Breast epithelium (tissue), 4 donors: ENCODE results near the gene P3H4. TPM values are rescaled to one million over a fixed set of nuclear protein-coding genes. Genes with fewer than 3 reads are reported as not detected.
A peak's percentile ranks its signal among the peaks of the same experiment; 100 is the strongest.
"Not testable (repeated sequence)": the region's sequence is repeated elsewhere in the genome, so short reads cannot be mapped to it uniquely, and the experiment has no call there.

ENCODE experiments used
- DNase-seq, 2 donors: peaks; one replicate each; pipeline ENCODE4 v3.0.0-alpha.2; 2019; ENCODE audit warnings: low spot score in 2 of 2
- H3K27ac ChIP-seq, 2 donors: fragments of 200-600 bp; sonication (generic) in 1 of 2; one replicate each; pipeline ENCODE4 v1.5.1; 2016 to 2019; ENCODE audit warnings: mild to moderate bottlenecking in 1 of 2
- H3K27me3 ChIP-seq, 2 donors: fragments of 200-600 bp; sonication (generic) in 1 of 2; one replicate each; pipeline versions ENCODE4 v1.5.1 to v1.6.0; 2017 to 2019; ENCODE audit warnings: control low read depth in 1 of 2, mild to moderate bottlenecking in 1 of 2
- H3K36me3 ChIP-seq: fragments of 200-600 bp; one replicate; pipeline ENCODE4 v1.5.1; 2019
- H3K4me1 ChIP-seq, 2 donors: fragments of 200-600 bp; sonication (generic); one replicate each; pipeline ENCODE4 v1.5.1; 2016 to 2019; ENCODE audit warnings: control low read depth in 1 of 2
- H3K4me3 ChIP-seq, 3 donors: fragments of 200-600 bp; sonication (generic); 1 replicate in 2 of 3; 2 replicates in 1 of 3; pipeline ENCODE4 v1.5.1; 2016 to 2019; ENCODE audit warnings: mild to moderate bottlenecking in 3 of 3, moderate library complexity in 2 of 3
- H3K9me3 ChIP-seq, 2 donors: fragments of 200-600 bp; sonication (generic) in 1 of 2; one replicate each; pipeline ENCODE4 v1.5.1; 2016 to 2019; ENCODE audit warnings: control low read depth in 1 of 2
- POLR2A ChIP-seq: fragments of 450-650 bp; IDR thresholded peaks from one replicate; pipeline ENCODE4 v1.6.1; 2016; ENCODE audit warnings: antibody characterized with exemption, mild to moderate bottlenecking, moderate library complexity
- POLR2AphosphoS5 ChIP-seq, 3 donors: sonication (generic); formaldehyde crosslinking; IDR thresholded peaks; one replicate each; pipeline ENCODE4 v1.6.1; 2017; ENCODE audit warnings: antibody characterized with exemption in 3 of 3
- intact Hi-C: fragments of 100-400 bp; cut with DNase I; formaldehyde crosslinking; loops from one replicate; pipeline ENCODE4 v1.15.1; 2023; ENCODE audit warnings: low total_unique reads
- total RNA-seq, 3 donors: library from RNA; depleted of rRNA; stranded (reverse); fragments of >200 nt; gene quantifications; one replicate each; pipeline ENCODE4 v1.1.0, GENCODE V29; 2016
- TF ChIP-seq, protein P1 (sequence below), 3 donors: fragments of 450-650 bp; IDR thresholded peaks; one replicate each; pipeline ENCODE4 v1.5.1; 2016 to 2017; ENCODE audit warnings: antibody characterized with exemption in 3 of 3, mild to moderate bottlenecking in 3 of 3, moderate library complexity in 3 of 3

The P3H4 gene
- total RNA-seq, 3 donors from 2014 or later: 6.2 to 19.0 (median 14.9) TPM

DNA sequence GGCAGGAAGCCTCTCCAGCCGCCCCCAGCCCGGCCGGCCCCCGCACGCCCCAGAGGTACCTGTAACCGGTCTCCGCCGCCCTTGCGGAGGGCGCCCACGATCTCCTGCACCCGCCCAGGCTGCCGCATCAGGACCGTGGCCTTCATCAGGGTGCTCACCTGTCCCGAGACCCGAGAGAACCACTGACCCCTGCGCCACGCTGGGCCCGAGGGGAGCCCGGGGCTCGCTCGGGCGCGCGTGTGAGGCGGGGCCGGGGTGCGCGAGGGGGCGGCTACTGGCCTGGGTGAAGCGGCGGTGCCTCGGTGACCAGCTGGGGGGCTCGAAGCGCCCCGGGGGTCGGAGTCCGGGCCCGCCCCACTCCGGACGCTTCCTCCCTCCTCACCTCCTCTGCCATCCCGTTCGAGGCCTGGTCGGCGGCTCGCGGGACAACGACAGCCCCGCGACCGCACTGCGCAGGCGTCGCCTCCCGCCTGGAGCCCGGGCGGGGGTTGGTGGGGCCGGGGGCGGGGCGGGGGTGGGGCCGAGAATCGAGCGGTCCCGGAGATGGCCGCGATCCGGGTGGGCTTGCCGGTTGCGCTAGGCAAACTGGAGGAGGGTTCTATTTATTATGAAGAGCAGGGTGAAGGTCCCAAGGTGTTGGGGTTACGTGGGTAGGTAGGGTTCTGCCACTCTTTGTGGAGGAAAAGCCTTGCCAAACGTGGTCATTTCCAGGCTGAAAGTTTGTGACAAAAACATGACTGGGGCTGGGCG lies 24.2 kb upstream of the P3H4 start, which contains the start of gene NT5C3B:
TSS of gene NT5C3B (minus strand) at position 433 of the 750 bp plus-strand sequence. CDS start at position 394, 39 bp downstream.
- DNase-seq: peak in 1 of 2 donors; percentile 46
- Histone ChIP-seq H3K27me3 (no peaks in the 10 kb centered on the region), H3K36me3 (no peaks in the 10 kb centered on the region), H3K27ac (peak within 1 kb of the TSS; percentile 83 to 90), H3K9me3 (no peaks in the 10 kb centered on the region), H3K4me3 (peak within 1 kb of the TSS; percentile 90 to 94 (median 94)), H3K4me1 (no peaks in the 10 kb centered on the region)
- intact Hi-C loops: no loop called here
- TF ChIP-seq POLR2AphosphoS5 (IDR thresholded peaks at IDR 0.05) (peak in 1 of 3 donors; percentile 49), POLR2A (no peak)
- TF ChIP-seq, protein P1, sequence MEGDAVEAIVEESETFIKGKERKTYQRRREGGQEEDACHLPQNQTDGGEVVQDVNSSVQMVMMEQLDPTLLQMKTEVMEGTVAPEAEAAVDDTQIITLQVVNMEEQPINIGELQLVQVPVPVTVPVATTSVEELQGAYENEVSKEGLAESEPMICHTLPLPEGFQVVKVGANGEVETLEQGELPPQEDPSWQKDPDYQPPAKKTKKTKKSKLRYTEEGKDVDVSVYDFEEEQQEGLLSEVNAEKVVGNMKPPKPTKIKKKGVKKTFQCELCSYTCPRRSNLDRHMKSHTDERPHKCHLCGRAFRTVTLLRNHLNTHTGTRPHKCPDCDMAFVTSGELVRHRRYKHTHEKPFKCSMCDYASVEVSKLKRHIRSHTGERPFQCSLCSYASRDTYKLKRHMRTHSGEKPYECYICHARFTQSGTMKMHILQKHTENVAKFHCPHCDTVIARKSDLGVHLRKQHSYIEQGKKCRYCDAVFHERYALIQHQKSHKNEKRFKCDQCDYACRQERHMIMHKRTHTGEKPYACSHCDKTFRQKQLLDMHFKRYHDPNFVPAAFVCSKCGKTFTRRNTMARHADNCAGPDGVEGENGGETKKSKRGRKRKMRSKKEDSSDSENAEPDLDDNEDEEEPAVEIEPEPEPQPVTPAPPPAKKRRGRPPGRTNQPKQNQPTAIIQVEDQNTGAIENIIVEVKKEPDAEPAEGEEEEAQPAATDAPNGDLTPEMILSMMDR (IDR thresholded peaks at IDR 0.05): no peak

DNA sequence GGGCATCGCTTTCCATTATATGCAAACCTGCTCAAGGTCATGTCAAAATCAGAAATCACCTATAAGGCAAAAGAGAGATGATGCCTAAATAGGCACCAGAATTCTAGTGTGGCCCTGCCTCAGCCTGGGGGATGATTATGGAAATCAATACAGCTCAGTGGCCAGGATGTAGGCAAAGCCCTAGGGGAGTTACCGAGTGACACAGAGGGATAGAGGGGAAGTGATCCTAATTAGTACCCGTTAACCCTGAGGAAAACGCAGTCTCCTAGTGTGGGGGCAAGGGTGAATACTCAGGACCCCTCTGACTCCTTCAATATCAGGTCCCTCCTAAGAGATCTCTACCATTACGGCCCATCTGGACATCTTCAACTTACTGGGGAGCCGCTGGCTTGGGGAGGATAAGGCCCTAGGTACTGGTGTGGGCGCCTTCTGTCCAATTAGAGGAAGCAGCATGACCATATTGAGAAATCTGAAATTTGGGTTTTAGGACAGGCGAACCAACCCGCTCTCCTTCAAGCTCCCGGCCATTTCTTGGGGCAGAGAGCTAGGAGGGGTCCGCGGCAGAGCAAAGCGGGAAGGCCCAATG lies 23.6 kb upstream of the P3H4 start:
- no peak for DNase-seq
- Histone ChIP-seq H3K4me1 (no peaks in the 10 kb centered on the region), H3K9me3 (no peaks in the 10 kb centered on the region), H3K36me3 (no peaks in the 10 kb centered on the region), H3K27me3 (no peaks in the 10 kb centered on the region), H3K27ac (peak overlapping the region; percentile 83 to 90), H3K4me3 (peak overlapping the region; percentile 90 to 94 (median 94))
- intact Hi-C loops: no loop called here
- TF ChIP-seq, protein P1 (IDR thresholded peaks at IDR 0.05): no peak
- TF ChIP-seq POLR2A (no peak), POLR2AphosphoS5 (IDR thresholded peaks at IDR 0.05) (no peak)

DNA sequence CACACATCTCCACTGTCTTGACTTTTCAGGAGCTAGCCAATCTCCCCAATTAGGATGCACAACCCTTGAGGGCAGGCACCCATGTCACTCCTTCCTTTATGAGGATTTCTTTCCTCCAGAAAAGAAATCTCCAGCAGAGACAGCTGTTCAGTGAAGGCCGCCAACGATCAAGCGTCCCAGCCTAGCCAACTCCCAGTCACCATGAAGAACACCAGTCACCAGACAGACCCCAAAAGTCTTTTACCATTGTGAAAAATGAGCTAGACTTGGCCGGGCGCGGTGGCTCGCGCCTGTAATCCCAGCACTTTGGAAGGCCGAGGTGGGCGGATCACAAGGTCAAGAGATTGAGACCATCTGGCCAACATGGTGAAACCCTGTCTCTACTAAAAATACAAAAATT lies 18.2 kb upstream of the P3H4 start:
- H3K4me1 ChIP-seq, H3K36me3 ChIP-seq, H3K27me3 ChIP-seq, H3K9me3 ChIP-seq, intact Hi-C loops, H3K27ac ChIP-seq, H3K4me3 ChIP-seq, DNase-seq: not testable (repeated sequence)

DNA sequence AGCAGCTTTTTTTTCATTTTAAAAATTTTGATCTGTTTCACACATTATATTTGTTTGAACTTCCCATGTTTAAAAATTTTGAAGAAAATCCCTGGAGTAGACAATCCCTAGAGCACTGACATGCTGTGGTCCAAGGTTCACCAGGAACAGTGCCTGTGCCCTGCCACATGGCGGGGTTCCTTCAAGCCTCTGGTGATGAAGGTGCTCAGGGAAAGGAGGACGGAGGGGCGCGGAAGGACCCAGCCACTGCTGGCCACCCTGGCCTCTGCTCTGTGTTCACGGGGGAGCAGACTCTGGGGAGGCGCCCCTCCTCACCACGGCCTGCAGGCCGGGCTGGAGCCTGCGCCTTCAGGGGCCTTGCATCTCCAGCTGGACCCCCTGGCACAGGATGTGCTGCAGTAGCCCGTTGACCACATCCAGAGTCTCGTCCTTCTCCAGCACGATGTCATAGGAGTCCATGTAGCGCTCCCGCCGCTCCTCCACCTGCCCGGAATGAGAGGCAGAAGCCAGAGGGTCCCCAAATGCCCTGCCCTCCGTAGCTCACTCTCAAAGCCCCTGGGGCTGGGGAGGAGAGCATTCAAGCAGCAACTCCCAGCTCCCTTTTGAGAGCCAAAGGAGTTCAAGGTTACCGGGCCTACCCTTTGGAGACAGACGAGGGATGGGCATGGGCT lies 13.6 kb upstream of the P3H4 start:
- DNase-seq: peak in 1 of 2 donors; percentile 34
- H3K36me3 ChIP-seq: no peaks in the 10 kb centered on the region

DNA sequence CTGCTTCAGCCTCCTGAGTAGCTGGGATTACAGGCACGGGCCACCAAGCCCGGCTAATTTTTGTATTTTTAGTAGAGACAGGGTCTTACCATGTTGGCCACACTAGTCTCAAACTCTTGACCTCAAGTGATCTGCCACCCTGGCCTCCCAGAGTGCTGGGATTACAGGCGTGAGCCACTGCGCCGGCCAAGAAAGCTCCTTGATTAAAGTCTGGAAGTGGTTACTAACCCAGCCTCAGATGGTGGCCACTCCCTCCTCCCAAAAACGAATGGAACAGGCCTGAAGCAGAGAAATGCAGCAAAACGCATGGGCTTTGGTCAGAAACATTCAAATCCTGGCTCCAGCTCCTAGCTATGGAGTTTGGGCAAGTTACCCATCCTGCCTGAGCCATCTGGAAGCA lies 12.3 kb upstream of the P3H4 start:
- peak overlapping the region in 1 of 2 donors; percentile 32 for H3K27ac ChIP-seq
- DNase-seq: no peak
- intact Hi-C loops: no loop called here

More for the DNA sequence above, 13.6 kb upstream of the P3H4 start:
- Histone ChIP-seq H3K4me1 (no peaks in the 10 kb centered on the region), H3K27ac (no peak overlapping the region), H3K4me3 (no peak overlapping the region), H3K9me3 (no peaks in the 10 kb centered on the region), H3K27me3 (no peaks in the 10 kb centered on the region)
- TF ChIP-seq, protein P1 (IDR thresholded peaks at IDR 0.05): no peak
- intact Hi-C loops: no loop called here

More for the DNA sequence above, 12.3 kb upstream of the P3H4 start:
- Histone ChIP-seq H3K4me3 (no peak overlapping the region), H3K4me1 (no peaks in the 10 kb centered on the region), H3K36me3 (no peaks in the 10 kb centered on the region), H3K9me3 (no peaks in the 10 kb centered on the region), H3K27me3 (no peaks in the 10 kb centered on the region)
- TF ChIP-seq POLR2AphosphoS5 (IDR thresholded peaks at IDR 0.05): no peak
- no peak for TF ChIP-seq POLR2A
- TF ChIP-seq, protein P1 (IDR thresholded peaks at IDR 0.05): no peak
